Coronary artery (tissue), 2 donors: Measurements from ENCODE around the gene GAB1.

Source experiments
- DNase-seq: peaks from one replicate; pipeline ENCODE4 v3.0.0-alpha.2; 2017; ENCODE audit warnings: low spot score
- H3K27ac ChIP-seq, 2 donors: fragments of 200-600 bp; sonication (generic); one replicate each; pipeline ENCODE4 v1.5.1; 2016 to 2019
- H3K4me3 ChIP-seq: fragments of 200-600 bp; sonication (generic); 2 replicates; pipeline ENCODE4 v1.5.1; 2016; ENCODE audit warnings: mild to moderate bottlenecking, moderate library complexity
- CTCF ChIP-seq: fragments of 200-600 bp; sonication (generic); IDR thresholded peaks from one replicate; pipeline ENCODE4 v1.5.1; 2019; ENCODE audit warnings: antibody characterized with exemption

The GAB1 gene

GRCh38 chr4:143396695-143397094 lies 60.0 kb downstream of the GAB1 start:
- Histone ChIP-seq H3K27ac (peak overlapping the region in 1 of 2 donors; percentile 20), H3K4me3 (no peak overlapping the region)
- DNase-seq, result no peak
- TF ChIP-seq CTCF, result no peak

GRCh38 chr4:143397335-143397734 lies 60.7 kb downstream of the GAB1 start:
- TF ChIP-seq CTCF, result no peak
- H3K4me3 ChIP-seq, result no peak overlapping the region
- DNase-seq, result no peak
- H3K27ac ChIP-seq, result peak overlapping the region; percentile 36 to 61

- Histone ChIP-seq H3K27ac (peak overlapping the region; percentile 36 to 61), H3K4me3 (no peak overlapping the region)
- DNase-seq, result no peak
- TF ChIP-seq CTCF, result no peak
Observed at GRCh38 chr4:143397887-143398286, 61.2 kb downstream of the GAB1 start.

- Histone ChIP-seq H3K27ac (peak overlapping the region in 1 of 2 donors; percentile 36), H3K4me3 (no peak overlapping the region)
- DNase-seq, result no peak
- TF ChIP-seq CTCF, result no peak
Observed at GRCh38 chr4:143399113-143399949, 62.7 kb downstream of the GAB1 start.

- TF ChIP-seq CTCF, result no peak
- no peak overlapping the region for H3K27ac ChIP-seq
- no peak for DNase-seq
- H3K4me3 ChIP-seq, result no peak overlapping the region
Observed at GRCh38 chr4:143400082-143400481, 63.4 kb downstream of the GAB1 start.

- no peak overlapping the region for H3K4me3 ChIP-seq
- H3K27ac ChIP-seq, result peak overlapping the region; percentile 40
- no peak for DNase-seq
- no peak for TF ChIP-seq CTCF
Observed at GRCh38 chr4:143402776-143403552, 66.3 kb downstream of the GAB1 start.

- Histone ChIP-seq H3K27ac (peak overlapping the region in 1 of 2 donors; percentile 40), H3K4me3 (no peak overlapping the region)
- TF ChIP-seq CTCF, result no peak
- no peak for DNase-seq
Observed at GRCh38 chr4:143403553-143403820, 66.8 kb downstream of the GAB1 start.
